Measurements from ENCODE around the gene ZDHHC21. TPM values are rescaled to one million over a fixed set of nuclear protein-coding genes. Genes with fewer than 3 reads are reported as not detected.
A peak's percentile ranks its signal among the peaks of the same experiment; 100 is the strongest.

ZDHHC21 gene
- total and polyA plus RNA-seq, 2 donors (not counting 3 experiments of a cell fraction or from before 2014, with no cell fraction given) = 7.2 to 25.9 TPM

DNA sequence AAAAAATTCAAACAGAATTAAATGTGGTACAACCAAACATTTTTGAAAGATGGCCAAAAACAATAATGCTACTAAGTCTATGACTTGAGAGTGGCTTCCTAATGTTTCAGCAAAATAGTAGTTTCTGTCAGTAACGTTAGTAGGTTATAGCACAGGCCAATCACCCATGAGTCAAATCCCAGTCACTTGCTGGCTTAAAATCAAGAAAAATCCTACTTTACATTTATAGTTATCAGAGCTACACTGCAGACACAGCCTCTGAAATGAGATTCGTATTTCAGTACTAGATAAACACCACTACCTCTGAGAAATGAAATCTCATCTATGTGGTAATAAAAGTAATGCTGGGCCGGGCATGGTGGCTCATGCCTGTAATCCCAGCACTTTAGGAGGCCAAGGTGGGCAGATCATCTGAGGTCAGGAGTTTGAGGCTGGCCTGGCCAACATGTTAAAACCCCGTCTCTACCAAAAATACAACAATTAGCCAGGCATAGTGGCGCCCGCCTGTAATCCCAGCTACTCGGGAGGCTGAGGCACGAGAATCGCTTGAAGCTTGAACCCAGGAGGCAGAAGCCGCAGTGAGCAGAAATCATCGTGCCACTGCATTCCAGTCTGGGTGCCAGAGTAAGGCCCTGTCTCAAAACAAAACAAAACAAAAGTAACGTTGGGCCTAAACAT, 6.1 kb downstream of the ZDHHC21 start:
- no peak for TF ChIP-seq POLR2AphosphoS5 (IDR thresholded peaks at IDR 0.05; ENCODE audit: insufficient read depth, low read depth, low read length)
- no peak for TF ChIP-seq POLR2A (IDR thresholded peaks at IDR 0.05; ENCODE audit: low read depth, low read length)
- TF ChIP-seq FOS (IDR thresholded peaks at IDR 0.05; ENCODE audit: borderline replicate concordance, insufficient read depth, low read length) = peak; percentile 78
- TF ChIP-seq JUN (IDR thresholded peaks at IDR 0.05; ENCODE audit: borderline replicate concordance, insufficient read depth, insufficient read length, low read depth) = no peak
- TF ChIP-seq EZH2 (IDR thresholded peaks at IDR 0.05; ENCODE audit: borderline replicate concordance, low read depth, low read length, severe bottlenecking) = no peak
- TF ChIP-seq, protein P1, sequence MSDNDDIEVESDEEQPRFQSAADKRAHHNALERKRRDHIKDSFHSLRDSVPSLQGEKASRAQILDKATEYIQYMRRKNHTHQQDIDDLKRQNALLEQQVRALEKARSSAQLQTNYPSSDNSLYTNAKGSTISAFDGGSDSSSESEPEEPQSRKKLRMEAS (IDR thresholded peaks at IDR 0.05; ENCODE audit: insufficient read depth, insufficient read length) = no peak
- TF ChIP-seq MYC (IDR thresholded peaks at IDR 0.05; ENCODE audit: low read depth, low read length) = no peak
- TF ChIP-seq GATA2 (IDR thresholded peaks at IDR 0.05; ENCODE audit: insufficient read depth, insufficient read length, low read depth, low read length) = no peak
- FAIRE-seq (peak; percentile 44), DNase-seq (ENCODE audit: low read depth, low spot score) (peak; percentile 73)
- no peaks in the 10 kb centered on the region for H4K20me1 ChIP-seq (replicated peaks; ENCODE audit: control insufficient read depth, extremely low read depth, insufficient read depth, low read length)
- peaks cover 38% of the 10 kb centered on the region for H3K4me1 ChIP-seq (ENCODE audit: control insufficient read depth, extremely low read depth, insufficient read depth, low read length)
- no peaks in the 10 kb centered on the region for H3K27me3 ChIP-seq (ENCODE audit: control insufficient read depth in 2 of 2, insufficient read depth in 2 of 2, low read length in 2 of 2)
- H2AFZ ChIP-seq (ENCODE audit: low read depth, low read length) = no peak overlapping the region
- peak overlapping the region; percentile 16 for H3K4me2 ChIP-seq (ENCODE audit: insufficient read depth, low read length)
- BruUV-seq (replicated peaks) = no TSS peak
- H3K4me3 ChIP-seq (replicated peaks in 1 of 3; ENCODE audit: insufficient read depth in 1 of 3, low read depth in 1 of 3, low read length in 3 of 3) = no peak overlapping the region
- H3K9ac ChIP-seq (replicated peaks; ENCODE audit: extremely low read depth, insufficient read depth, low read length) = no peak overlapping the region
- no peaks in the 10 kb centered on the region for H3K9me1 ChIP-seq (replicated peaks; ENCODE audit: control insufficient read depth, extremely low read depth, insufficient read depth, low read length)
- H3K36me3 ChIP-seq (ENCODE audit: control insufficient read depth in 2 of 2, extremely low read depth in 1 of 2, insufficient read depth in 2 of 2, low read length in 2 of 2) = peaks cover 4 to 11% of the 10 kb centered on the region in 2 experiments
- ChIA-PET CTCF (interaction anchor here (0.8 to 7.5 kb wide), 5 partner anchors 16 to 81 kb away, joined by 3 to 38 read pairs (median 4); no protein-coding TSS in a partner anchor), POLR2A (no interaction called here)
- intact Hi-C loops (cut with micrococcal nuclease) = no loop called here
- H3K9me3 ChIP-seq (replicated peaks; ENCODE audit: control insufficient read depth, insufficient read depth, low read length) = no peaks in the 10 kb centered on the region
- H3K27ac ChIP-seq (ENCODE audit: insufficient read depth, low read depth, low read length) = peak overlapping the region; percentile 16
- peaks cover 65% of the 10 kb centered on the region for H3K79me2 ChIP-seq (ENCODE audit: control insufficient read depth, insufficient read depth, low read length)
- dilution Hi-C loops (cut with MboI; ENCODE audit: extremely low pct_ligation_motif_present, low sequenced_read_pairs) = no loop called here
